HCT116 (cell line): ENCODE data around the gene SERINC4. TPM values are rescaled to one million over a fixed set of nuclear protein-coding genes. Genes with fewer than 3 reads are reported as not detected.
A peak's percentile ranks its signal among the peaks of the same experiment; 100 is the strongest.

Experiments
- ATAC-seq: fragments of 200-7000 bp; cut with Tn5 transposase; 2 replicates; pipeline ENCODE4 v1.9.1; 2020; ENCODE audit warnings: mild to moderate bottlenecking, moderate library complexity
- BruUV-seq: library from RNA; stranded (reverse); fragments of 400-500 nt; replicated peaks from 2 replicates; lab custom pipeline; 2021; lab: Mats Ljungman, UMichigan
- CTCF ChIA-PET: fragments of 300-600 bp; sonication (Branson Sonifier 250); formaldehyde crosslinking; loops from one replicate; lab custom pipeline; 2021; ENCODE audit warnings: antibody characterized with exemption; lab: Charles Lee
- POLR2A ChIA-PET: fragments of 300-600, 350-600 bp; sonication (Branson Sonifier 250); formaldehyde crosslinking; loops from one replicate; lab custom pipeline; 2021; ENCODE audit warnings: antibody characterized with exemption; lab: Charles Lee
- RAD21 ChIA-PET, 2 experiments: fragments of 300-600 bp; sonication (Branson Sonifier 250); formaldehyde crosslinking; loops; one replicate each; lab custom pipeline; 2023; ENCODE audit warnings: low total read pairs in 2 of 2; ENCODE audit not compliant: uncharacterized antibody in 2 of 2, unreplicated experiment in 2 of 2, low non-redundant PET in 1 of 2; lab: Charles Lee
- DNase-seq: peaks from one replicate; pipeline ENCODE4 v3.0.0-alpha.2; 2010; ENCODE audit warnings: low read depth, low spot score
- H2AFZ ChIP-seq: fragments of 200-600 bp; shearing (Covaris generic), sonication (generic); 2 replicates; pipeline ENCODE4 v1.6.1; 2017; ENCODE audit warnings: low read depth, mixed run types, mixed read lengths, antibody characterized with exemption, low read length; ENCODE audit not compliant: poor library complexity, severe bottlenecking
- H3K27ac ChIP-seq: 2 replicates; pipeline ENCODE4 v1.5.1; 2012; ENCODE audit warnings: low read depth, low read length
- H3K27me3 ChIP-seq: fragments of 200-600 bp; sonication (generic); 2 replicates; pipeline ENCODE4 v1.6.1; 2016; ENCODE audit warnings: mixed run types, low read length, mixed read lengths; ENCODE audit not compliant: insufficient read depth
- H3K36me3 ChIP-seq, 2 experiments: fragments of 200-500 bp in 1 of 2; fragments of 200-600 bp in 1 of 2; sonication (Bioruptor generic) in 1 of 2; sonication (generic) in 1 of 2; 2 replicates each; pipeline versions ENCODE4 v1.5.1 to v1.6.1; 2014 to 2016; ENCODE audit warnings: low read length in 2 of 2, inconsistent platforms in 1 of 2, mixed read lengths in 1 of 2, mixed run types in 1 of 2; ENCODE audit not compliant: insufficient read depth in 2 of 2, control insufficient read depth in 1 of 2
- H3K4me1 ChIP-seq, 2 experiments: fragments of 200-600 bp in 1 of 2; sonication (generic) in 1 of 2; 2 replicates each; pipeline versions ENCODE4 v1.5.1 to v1.6.1; 2012 to 2017; ENCODE audit warnings: low read length in 2 of 2, inconsistent platforms in 1 of 2, mild to moderate bottlenecking in 1 of 2, mixed read lengths in 1 of 2, mixed run types in 1 of 2, moderate library complexity in 1 of 2; ENCODE audit not compliant: insufficient read depth in 2 of 2, control insufficient read depth in 1 of 2
- H3K4me2 ChIP-seq: fragments of 200-600 bp; sonication (generic); 2 replicates; pipeline ENCODE4 v1.6.1; 2017; ENCODE audit warnings: mixed run types, low read length, mixed read lengths
- H3K4me3 ChIP-seq, 2 experiments: fragments of 200-600 bp in 1 of 2; sonication (generic) in 1 of 2; replicated peaks in 1 of 2; 2 replicates each; pipeline ENCODE4 v1.5.1; 2011 to 2016; ENCODE audit warnings: low read length in 2 of 2, control low read depth in 1 of 2, low read depth in 1 of 2, mild to moderate bottlenecking in 1 of 2, mixed read lengths in 1 of 2, mixed run types in 1 of 2
- H3K79me2 ChIP-seq: fragments of 200-600 bp; sonication (generic); 2 replicates; pipeline ENCODE4 v1.6.1; 2017; ENCODE audit warnings: mild to moderate bottlenecking, mixed run types, low read length, moderate library complexity, mixed read lengths; ENCODE audit not compliant: insufficient read depth
- H3K9ac ChIP-seq: fragments of 200-600 bp; sonication (generic); 2 replicates; pipeline ENCODE4 v1.6.1; 2016; ENCODE audit warnings: low read length, mixed read lengths
- H3K9me2 ChIP-seq: fragments of 200-600 bp; sonication (generic), shearing (Covaris generic); 2 replicates; pipeline ENCODE4 v1.6.1; 2017; ENCODE audit warnings: mixed run types, mild to moderate bottlenecking, moderate library complexity; ENCODE audit not compliant: insufficient read depth
- H3K9me3 ChIP-seq, 2 experiments: fragments of 200-500 bp in 1 of 2; fragments of 200-600 bp in 1 of 2; sonication (Bioruptor generic) in 1 of 2; sonication (generic) in 1 of 2; 2 replicates each; pipeline ENCODE4 v1.6.1; 2014 to 2017; ENCODE audit warnings: low read length in 2 of 2, mixed read lengths in 2 of 2, inconsistent platforms in 1 of 2, low read depth in 1 of 2, mild to moderate bottlenecking in 1 of 2, mixed run types in 1 of 2, moderate library complexity in 1 of 2; ENCODE audit not compliant: control insufficient read depth in 1 of 2, insufficient read depth in 1 of 2
- H4K20me1 ChIP-seq: fragments of 200-600 bp; sonication (generic), shearing (Covaris generic); 2 replicates; pipeline ENCODE4 v1.6.1; 2017; ENCODE audit warnings: mixed run types, mild to moderate bottlenecking, moderate library complexity; ENCODE audit not compliant: insufficient read depth
- CBX3 ChIP-seq: IDR thresholded peaks from 2 replicates; pipeline ENCODE4 v1.6.1; 2012; ENCODE audit warnings: low read depth
- CEBPB ChIP-seq: IDR thresholded peaks from 2 replicates; pipeline ENCODE4 v1.6.1; 2012; ENCODE audit warnings: low read depth
- CTCF ChIP-seq, 3 experiments: fragments of 200-600 bp in 1 of 3; sonication (generic) in 1 of 3; IDR thresholded peaks in 2 of 3; conservative IDR thresholded peaks in 1 of 3; 2 replicates each; pipeline ENCODE4 v1.5.1; 2012 to 2017; ENCODE audit warnings: low read depth in 2 of 3, low read length in 2 of 3, antibody characterized with exemption in 1 of 3, borderline replicate concordance in 1 of 3, control low read depth in 1 of 3, mild to moderate bottlenecking in 1 of 3, mixed read lengths in 1 of 3, mixed run types in 1 of 3, moderate library complexity in 1 of 3; ENCODE audit not compliant: insufficient read depth in 1 of 3
- EGR1 ChIP-seq: IDR thresholded peaks from 2 replicates; pipeline ENCODE4 v1.6.1; 2012; ENCODE audit warnings: low read depth
- ELF1 ChIP-seq: IDR thresholded peaks from 2 replicates; pipeline ENCODE4 v1.6.1; 2012; ENCODE audit warnings: low read depth, borderline replicate concordance
- EZH2 ChIP-seq: fragments of 200-600 bp; sonication (generic); IDR thresholded peaks from 2 replicates; pipeline ENCODE4 v1.6.1; 2017; ENCODE audit warnings: antibody characterized with exemption, mixed run types
- EZH2phosphoT487 ChIP-seq: fragments of 200-600 bp; IDR thresholded peaks from 2 replicates; pipeline ENCODE4 v1.6.1; 2018; ENCODE audit warnings: antibody characterized with exemption, borderline replicate concordance
- FOSL1 ChIP-seq: IDR thresholded peaks from 2 replicates; pipeline ENCODE4 v1.6.1; 2012; ENCODE audit warnings: low read depth
- JUND ChIP-seq: IDR thresholded peaks from 2 replicates; pipeline ENCODE4 v1.6.1; 2012
- MAX ChIP-seq: IDR thresholded peaks from 2 replicates; pipeline ENCODE4 v1.6.1; 2012
- POLR2A ChIP-seq: IDR thresholded peaks from 2 replicates; pipeline ENCODE4 v1.7.0; 2011; ENCODE audit warnings: borderline replicate concordance; ENCODE audit not compliant: insufficient read depth, insufficient read length; ENCODE audit errors: extremely low read depth
- POLR2AphosphoS5 ChIP-seq: IDR thresholded peaks from 2 replicates; pipeline ENCODE4 v1.6.1; 2011; ENCODE audit warnings: mild to moderate bottlenecking, low read depth, low read length, moderate library complexity
- REST ChIP-seq: IDR thresholded peaks from 2 replicates; pipeline ENCODE4 v1.6.1; 2012; ENCODE audit warnings: low read depth
- SIN3A ChIP-seq: IDR thresholded peaks from 2 replicates; pipeline ENCODE4 v1.6.1; 2012; ENCODE audit warnings: low read depth
- SRF ChIP-seq: IDR thresholded peaks from 2 replicates; pipeline ENCODE4 v1.6.1; 2012; ENCODE audit warnings: low read depth
- TCF7L2 ChIP-seq: IDR thresholded peaks from 2 replicates; pipeline ENCODE4 v1.7.0; 2011; ENCODE audit warnings: borderline replicate concordance, inconsistent platforms; ENCODE audit not compliant: insufficient read depth, insufficient read length; ENCODE audit errors: extremely low read depth
- ZFX ChIP-seq: fragments of 450-650 bp; IDR thresholded peaks from 2 replicates; pipeline ENCODE4 v1.6.1; 2017
- ZNF274 ChIP-seq: fragments of 200-500 bp; sonication (Bioruptor generic); IDR thresholded peaks from 2 replicates; pipeline ENCODE4 v1.6.1; 2014; ENCODE audit warnings: mild to moderate bottlenecking, low read depth, low read length, inconsistent platforms
- intact Hi-C: fragments of 100-400 bp; cut with micrococcal nuclease; formaldehyde crosslinking; loops from 2 replicates; pipeline ENCODE4 v1.10.0; 2022
- total RNA-seq: library from RNA; stranded (reverse); gene quantifications from one replicate; pipeline ENCODE4 v1.2.1, GENCODE V29; 2021; ENCODE audit not compliant: unreplicated experiment

SERINC4 gene
- total RNA-seq, 1 experiment from 2014 or later = 0.12 TPM

- TF ChIP-seq SRF (no peak), ZNF274 (no peak), POLR2AphosphoS5 (peak; percentile 30; the same call in 1 of the 2 replicates), ZFX (no peak), EGR1 (no peak), POLR2A (peak; percentile 7), CTCF (IDR thresholded peaks at IDR 0.05 in 2 of 3, conservative IDR thresholded peaks at IDR 0.05 in 1 of 3; ENCODE audit: borderline replicate concordance in 1 of 3, insufficient read depth in 1 of 3, low read depth in 2 of 3, low read length in 2 of 3) (peak; percentile 59 to 89 (median 60); a peak in 5 of 6 replicates)
Measured at GRCh38 chr15:43777267-43777914, 22.6 kb downstream of the SERINC4 start (continued).

- Histone ChIP-seq H3K9me3 (no peaks in the 10 kb centered on the region), H3K27ac (peak within 1 kb of the TSS; percentile 69), H2AFZ (peak within 1 kb of the TSS; percentile 83), H3K4me1 (peaks cover 9 to 31% of the 10 kb centered on the region in 2 experiments), H3K4me2 (peak within 1 kb of the TSS; percentile 99), H3K9ac (peak within 1 kb of the TSS; percentile 86), H3K4me3 (peak within 1 kb of the TSS; percentile 90 to 98), H3K9me2 (no peaks in the 10 kb centered on the region), H3K36me3 (peaks cover 17 to 20% of the 10 kb centered on the region in 2 experiments; a peak in 3 of 4 replicates), H3K79me2 (no peaks in the 10 kb centered on the region; the same call in 1 of the 2 replicates), H3K27me3 (no peaks in the 10 kb centered on the region), H4K20me1 (no peaks in the 10 kb centered on the region)
- peak; percentile 77 for ATAC-seq
- RAD21 ChIA-PET = no interaction called here
- intact Hi-C loops = loop anchor here (10.0 kb wide), 1 partner anchor 332 kb away; no protein-coding TSS in a partner anchor
- peak; percentile 69 for DNase-seq
- POLR2A ChIA-PET = interaction anchor here (0.6 to 2.0 kb wide), 8 partner anchors 9 to 472 kb away, joined by 3 to 8 read pairs (median 5); partner anchors contain the start of genes HYPK, MFAP1, PDIA3 and SERF2
- no TSS peak for BruUV-seq
- CTCF ChIA-PET = interaction anchor here (0.7 to 2.3 kb wide), 13 partner anchors 8 to 448 kb away, joined by 3 to 12 read pairs (median 4); partner anchors contain the start of genes HYPK, PDIA3 and SERINC4
- TF ChIP-seq SIN3A (peak; percentile 32), CEBPB (no peak), CBX3 (no peak), JUND (no peak), TCF7L2 (peak; percentile 3), POLR2A (peak; percentile 16), FOSL1 (no peak), MAX (no peak), REST (no peak), EZH2phosphoT487 (no peak), ELF1 (no peak), POLR2AphosphoS5 (peak; percentile 80), EZH2 (no peak), ZFX (no peak), SRF (no peak), ZNF274 (no peak)
Measured at GRCh38 chr15:43776718-43777266, 23.2 kb downstream of the SERINC4 start, which contains the start of gene ELL3. Gene ELL3, minus strand, starts transcription at chr15:43776966. Its CDS starts 65 bp downstream, at chr15:43776901.
